Measurements from ENCODE around the gene ZNFX1.
A peak's percentile ranks its signal among the peaks of the same experiment; 100 is the strongest.
"Not testable (repeated sequence)": the region's sequence is repeated elsewhere in the genome, so short reads cannot be mapped to it uniquely, and the experiment has no call there.

ZNFX1 gene

DNA sequence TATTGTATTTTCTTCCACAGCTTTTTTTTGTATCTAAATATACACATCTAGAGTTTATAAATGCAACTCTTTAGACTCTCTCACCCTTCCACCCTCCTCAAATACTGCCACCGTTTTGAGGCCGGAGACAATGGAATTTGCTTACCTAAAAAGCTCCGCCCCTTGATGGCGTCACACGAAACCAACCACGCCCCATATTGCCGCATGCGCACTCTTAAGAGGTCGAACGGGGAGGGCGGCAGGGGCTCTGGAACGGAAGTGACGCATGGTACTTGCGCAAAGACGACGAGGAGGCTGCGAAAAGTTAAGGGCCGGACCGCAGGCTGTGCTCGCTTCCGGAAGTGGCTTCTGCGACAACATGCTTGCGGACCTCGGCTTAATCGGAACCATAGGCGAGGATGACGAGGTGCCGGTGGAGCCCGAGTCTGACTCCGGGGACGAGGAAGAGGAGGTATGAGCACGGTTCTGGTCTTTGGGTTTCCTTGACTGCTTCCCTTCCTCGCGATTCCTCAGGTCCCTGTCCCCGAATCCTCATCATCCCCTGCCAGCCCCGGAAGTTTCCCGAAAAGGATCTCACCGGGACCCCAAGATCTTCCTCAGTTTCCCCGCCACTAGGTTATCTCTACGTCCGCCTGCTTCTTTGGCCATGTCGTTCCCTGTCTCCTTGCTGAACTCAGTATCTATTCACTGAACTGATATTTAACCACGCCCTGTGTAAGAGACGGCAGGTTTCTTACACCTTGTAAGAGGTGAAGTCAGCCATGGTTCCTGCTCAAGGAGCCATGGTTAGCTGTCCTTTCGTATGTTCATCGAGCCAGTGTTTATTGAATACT, 58.5 kb downstream of the ZNFX1 start, which contains the start of gene DDX27 (continued):
- TF ChIP-seq, protein P1, sequence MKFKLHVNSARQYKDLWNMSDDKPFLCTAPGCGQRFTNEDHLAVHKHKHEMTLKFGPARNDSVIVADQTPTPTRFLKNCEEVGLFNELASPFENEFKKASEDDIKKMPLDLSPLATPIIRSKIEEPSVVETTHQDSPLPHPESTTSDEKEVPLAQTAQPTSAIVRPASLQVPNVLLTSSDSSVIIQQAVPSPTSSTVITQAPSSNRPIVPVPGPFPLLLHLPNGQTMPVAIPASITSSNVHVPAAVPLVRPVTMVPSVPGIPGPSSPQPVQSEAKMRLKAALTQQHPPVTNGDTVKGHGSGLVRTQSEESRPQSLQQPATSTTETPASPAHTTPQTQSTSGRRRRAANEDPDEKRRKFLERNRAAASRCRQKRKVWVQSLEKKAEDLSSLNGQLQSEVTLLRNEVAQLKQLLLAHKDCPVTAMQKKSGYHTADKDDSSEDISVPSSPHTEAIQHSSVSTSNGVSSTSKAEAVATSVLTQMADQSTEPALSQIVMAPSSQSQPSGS (tag by site-specific recombination; IDR thresholded peaks at IDR 0.05; ENCODE audit: low read depth), result peak; percentile 85; the same call in 1 of the 2 replicates
- TF ChIP-seq, protein P2, sequence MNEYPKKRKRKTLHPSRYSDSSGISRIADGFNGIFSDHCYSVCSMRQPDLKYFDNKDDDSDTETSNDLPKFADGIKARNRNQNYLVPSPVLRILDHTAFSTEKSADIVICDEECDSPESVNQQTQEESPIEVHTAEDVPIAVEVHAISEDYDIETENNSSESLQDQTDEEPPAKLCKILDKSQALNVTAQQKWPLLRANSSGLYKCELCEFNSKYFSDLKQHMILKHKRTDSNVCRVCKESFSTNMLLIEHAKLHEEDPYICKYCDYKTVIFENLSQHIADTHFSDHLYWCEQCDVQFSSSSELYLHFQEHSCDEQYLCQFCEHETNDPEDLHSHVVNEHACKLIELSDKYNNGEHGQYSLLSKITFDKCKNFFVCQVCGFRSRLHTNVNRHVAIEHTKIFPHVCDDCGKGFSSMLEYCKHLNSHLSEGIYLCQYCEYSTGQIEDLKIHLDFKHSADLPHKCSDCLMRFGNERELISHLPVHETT (tag by site-specific recombination; IDR thresholded peaks at IDR 0.05), result 0 out of 2 replicates have a peak, but pooled peaks have one; percentile 38
- TF ChIP-seq, protein P3, sequence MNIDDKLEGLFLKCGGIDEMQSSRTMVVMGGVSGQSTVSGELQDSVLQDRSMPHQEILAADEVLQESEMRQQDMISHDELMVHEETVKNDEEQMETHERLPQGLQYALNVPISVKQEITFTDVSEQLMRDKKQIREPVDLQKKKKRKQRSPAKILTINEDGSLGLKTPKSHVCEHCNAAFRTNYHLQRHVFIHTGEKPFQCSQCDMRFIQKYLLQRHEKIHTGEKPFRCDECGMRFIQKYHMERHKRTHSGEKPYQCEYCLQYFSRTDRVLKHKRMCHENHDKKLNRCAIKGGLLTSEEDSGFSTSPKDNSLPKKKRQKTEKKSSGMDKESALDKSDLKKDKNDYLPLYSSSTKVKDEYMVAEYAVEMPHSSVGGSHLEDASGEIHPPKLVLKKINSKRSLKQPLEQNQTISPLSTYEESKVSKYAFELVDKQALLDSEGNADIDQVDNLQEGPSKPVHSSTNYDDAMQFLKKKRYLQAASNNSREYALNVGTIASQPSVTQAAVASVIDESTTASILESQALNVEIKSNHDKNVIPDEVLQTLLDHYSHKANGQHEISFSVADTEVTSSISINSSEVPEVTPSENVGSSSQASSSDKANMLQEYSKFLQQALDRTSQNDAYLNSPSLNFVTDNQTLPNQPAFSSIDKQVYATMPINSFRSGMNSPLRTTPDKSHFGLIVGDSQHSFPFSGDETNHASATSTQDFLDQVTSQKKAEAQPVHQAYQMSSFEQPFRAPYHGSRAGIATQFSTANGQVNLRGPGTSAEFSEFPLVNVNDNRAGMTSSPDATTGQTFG (tag by site-specific recombination; IDR thresholded peaks at IDR 0.05; ENCODE audit: borderline replicate concordance), result no peak
- TF ChIP-seq, protein P4, sequence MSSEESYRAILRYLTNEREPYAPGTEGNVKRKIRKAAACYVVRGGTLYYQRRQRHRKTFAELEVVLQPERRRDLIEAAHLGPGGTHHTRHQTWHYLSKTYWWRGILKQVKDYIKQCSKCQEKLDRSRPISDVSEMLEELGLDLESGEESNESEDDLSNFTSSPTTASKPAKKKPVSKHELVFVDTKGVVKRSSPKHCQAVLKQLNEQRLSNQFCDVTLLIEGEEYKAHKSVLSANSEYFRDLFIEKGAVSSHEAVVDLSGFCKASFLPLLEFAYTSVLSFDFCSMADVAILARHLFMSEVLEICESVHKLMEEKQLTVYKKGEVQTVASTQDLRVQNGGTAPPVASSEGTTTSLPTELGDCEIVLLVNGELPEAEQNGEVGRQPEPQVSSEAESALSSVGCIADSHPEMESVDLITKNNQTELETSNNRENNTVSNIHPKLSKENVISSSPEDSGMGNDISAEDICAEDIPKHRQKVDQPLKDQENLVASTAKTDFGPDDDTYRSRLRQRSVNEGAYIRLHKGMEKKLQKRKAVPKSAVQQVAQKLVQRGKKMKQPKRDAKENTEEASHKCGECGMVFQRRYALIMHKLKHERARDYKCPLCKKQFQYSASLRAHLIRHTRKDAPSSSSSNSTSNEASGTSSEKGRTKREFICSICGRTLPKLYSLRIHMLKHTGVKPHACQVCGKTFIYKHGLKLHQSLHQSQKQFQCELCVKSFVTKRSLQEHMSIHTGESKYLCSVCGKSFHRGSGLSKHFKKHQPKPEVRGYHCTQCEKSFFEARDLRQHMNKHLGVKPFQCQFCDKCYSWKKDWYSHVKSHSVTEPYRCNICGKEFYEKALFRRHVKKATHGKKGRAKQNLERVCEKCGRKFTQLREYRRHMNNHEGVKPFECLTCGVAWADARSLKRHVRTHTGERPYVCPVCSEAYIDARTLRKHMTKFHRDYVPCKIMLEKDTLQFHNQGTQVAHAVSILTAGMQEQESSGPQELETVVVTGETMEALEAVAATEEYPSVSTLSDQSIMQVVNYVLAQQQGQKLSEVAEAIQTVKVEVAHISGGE (tag by site-specific recombination; conservative IDR thresholded peaks at IDR 0.05; ENCODE audit: low read depth), result peak; percentile 97

DNA sequence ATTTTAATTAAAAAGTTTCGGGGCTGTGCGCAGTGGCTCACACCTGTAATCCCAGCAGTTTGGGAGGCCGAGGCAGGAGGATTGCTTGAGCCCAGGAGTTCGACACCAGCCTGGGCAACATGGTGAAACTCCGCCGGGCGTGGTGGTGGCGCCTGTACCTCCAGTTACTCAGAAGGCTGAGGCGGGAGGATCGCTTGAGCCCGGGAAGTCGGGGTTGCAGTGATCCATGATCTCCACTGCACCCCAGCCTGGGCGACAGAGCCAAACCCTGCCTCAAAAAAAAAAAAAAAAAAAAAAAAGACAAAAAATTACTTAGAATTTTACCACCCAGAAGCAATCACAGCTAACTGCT, 59.1 kb downstream of the ZNFX1 start:
- not testable (repeated sequence) for H3K4me1 ChIP-seq (ENCODE audit: control insufficient read depth, insufficient read depth, low read length); H3K9me3 ChIP-seq (ENCODE audit: control insufficient read depth, insufficient read depth, low read depth, low read length); H3K27ac ChIP-seq (ENCODE audit: extremely low read depth, low read depth, low read length); H3K4me3 ChIP-seq (ENCODE audit: low read depth, low read length)
- ChIA-PET POLR2A (interaction anchor here (0.6 to 1.0 kb wide), 8 partner anchors 18 to 1523 kb away, joined by 3 to 9 read pairs (median 4); no protein-coding TSS in a partner anchor), CTCF (interaction anchor here (0.7 to 4.4 kb wide), 4 partner anchors 72 to 90 kb away, joined by 3 to 101 read pairs (median 8); no protein-coding TSS in a partner anchor)
- TF ChIP-seq, protein P5, sequence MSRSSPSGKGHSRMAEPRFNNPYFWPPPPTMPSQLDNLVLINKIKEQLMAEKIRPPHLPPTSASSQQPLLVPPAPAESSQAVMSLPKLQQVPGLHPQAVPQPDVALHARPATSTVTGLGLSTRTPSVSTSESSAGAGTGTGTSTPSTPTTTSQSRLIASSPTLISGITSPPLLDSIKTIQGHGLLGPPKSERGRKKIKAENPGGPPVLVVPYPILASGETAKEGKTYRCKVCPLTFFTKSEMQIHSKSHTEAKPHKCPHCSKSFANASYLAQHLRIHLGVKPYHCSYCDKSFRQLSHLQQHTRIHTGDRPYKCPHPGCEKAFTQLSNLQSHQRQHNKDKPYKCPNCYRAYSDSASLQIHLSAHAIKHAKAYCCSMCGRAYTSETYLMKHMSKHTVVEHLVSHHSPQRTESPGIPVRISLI (tag by site-specific recombination; IDR thresholded peaks at IDR 0.05), result peak; percentile 67; the same call in 1 of the 2 replicates
- TF ChIP-seq, protein P6, sequence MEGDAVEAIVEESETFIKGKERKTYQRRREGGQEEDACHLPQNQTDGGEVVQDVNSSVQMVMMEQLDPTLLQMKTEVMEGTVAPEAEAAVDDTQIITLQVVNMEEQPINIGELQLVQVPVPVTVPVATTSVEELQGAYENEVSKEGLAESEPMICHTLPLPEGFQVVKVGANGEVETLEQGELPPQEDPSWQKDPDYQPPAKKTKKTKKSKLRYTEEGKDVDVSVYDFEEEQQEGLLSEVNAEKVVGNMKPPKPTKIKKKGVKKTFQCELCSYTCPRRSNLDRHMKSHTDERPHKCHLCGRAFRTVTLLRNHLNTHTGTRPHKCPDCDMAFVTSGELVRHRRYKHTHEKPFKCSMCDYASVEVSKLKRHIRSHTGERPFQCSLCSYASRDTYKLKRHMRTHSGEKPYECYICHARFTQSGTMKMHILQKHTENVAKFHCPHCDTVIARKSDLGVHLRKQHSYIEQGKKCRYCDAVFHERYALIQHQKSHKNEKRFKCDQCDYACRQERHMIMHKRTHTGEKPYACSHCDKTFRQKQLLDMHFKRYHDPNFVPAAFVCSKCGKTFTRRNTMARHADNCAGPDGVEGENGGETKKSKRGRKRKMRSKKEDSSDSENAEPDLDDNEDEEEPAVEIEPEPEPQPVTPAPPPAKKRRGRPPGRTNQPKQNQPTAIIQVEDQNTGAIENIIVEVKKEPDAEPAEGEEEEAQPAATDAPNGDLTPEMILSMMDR (tag by site-specific recombination; IDR thresholded peaks at IDR 0.05), result 0 out of 2 replicates have a peak, but pooled peaks have one; percentile 13
- TF ChIP-seq, protein P7, sequence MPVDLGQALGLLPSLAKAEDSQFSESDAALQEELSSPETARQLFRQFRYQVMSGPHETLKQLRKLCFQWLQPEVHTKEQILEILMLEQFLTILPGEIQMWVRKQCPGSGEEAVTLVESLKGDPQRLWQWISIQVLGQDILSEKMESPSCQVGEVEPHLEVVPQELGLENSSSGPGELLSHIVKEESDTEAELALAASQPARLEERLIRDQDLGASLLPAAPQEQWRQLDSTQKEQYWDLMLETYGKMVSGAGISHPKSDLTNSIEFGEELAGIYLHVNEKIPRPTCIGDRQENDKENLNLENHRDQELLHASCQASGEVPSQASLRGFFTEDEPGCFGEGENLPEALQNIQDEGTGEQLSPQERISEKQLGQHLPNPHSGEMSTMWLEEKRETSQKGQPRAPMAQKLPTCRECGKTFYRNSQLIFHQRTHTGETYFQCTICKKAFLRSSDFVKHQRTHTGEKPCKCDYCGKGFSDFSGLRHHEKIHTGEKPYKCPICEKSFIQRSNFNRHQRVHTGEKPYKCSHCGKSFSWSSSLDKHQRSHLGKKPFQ (tag by site-specific recombination; IDR thresholded peaks at IDR 0.05), result 0 out of 2 replicates have a peak, but pooled peaks have one; percentile 10
- H3K36me3 ChIP-seq (ENCODE audit: control insufficient read depth in 2 of 2, insufficient read depth in 1 of 2, low read length in 2 of 2), result peaks cover 14 to 22% of the 10 kb centered on the region in 2 experiments; a peak in 2 of 3 replicates

Measured in HEK293 (cell line).